ENCODE results near the gene TLDC2.
A peak's percentile ranks its signal among the peaks of the same experiment; 100 is the strongest.
"Not testable (repeated sequence)": the region's sequence is repeated elsewhere in the genome, so short reads cannot be mapped to it uniquely, and the experiment has no call there.

TLDC2 gene

DNA sequence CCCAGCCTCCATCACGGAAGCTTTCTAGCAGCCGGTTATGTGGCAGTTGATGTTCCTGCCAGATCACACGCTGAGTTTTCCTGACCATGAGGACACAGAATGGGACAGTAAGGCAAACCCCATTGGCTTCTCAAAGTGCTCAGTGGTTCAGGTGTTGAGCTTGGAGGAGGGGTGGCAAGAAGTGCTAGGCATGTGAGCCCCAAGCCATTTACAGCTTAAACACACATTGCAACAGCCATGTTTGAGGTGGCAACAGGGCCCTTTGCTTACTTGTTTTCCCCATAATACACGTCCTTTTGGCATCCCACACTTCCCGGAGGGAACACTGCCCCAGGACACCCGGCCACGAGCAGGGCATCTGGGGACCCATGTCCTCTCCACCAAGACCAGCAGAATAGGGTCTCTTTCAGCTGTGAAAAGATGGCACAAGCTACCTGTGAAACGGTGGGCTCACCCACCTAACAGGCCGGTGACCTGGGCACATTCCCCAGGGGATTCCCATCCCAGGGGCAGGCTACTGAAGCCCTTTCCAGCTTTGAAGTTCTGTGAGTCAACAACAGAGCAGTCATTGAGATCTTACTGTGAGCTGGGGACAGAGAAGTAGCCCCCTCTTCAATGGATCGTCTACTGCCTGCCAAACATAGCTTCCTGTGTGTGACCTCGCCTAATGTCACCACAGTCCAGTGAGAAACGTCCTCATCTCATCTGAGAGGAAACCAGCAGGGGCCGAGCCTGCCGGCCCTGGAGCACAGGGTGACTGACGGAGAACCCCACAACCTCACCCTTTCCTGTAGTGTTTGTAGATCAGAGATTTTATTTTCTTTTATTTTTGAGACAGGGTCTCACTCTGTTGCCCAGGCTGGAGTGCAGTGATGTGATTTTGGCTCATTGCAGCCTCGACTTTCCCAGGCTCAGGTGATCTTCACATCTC is 4.0 kb upstream of the TLDC2 start:
- no peak for DNase-seq

DNA sequence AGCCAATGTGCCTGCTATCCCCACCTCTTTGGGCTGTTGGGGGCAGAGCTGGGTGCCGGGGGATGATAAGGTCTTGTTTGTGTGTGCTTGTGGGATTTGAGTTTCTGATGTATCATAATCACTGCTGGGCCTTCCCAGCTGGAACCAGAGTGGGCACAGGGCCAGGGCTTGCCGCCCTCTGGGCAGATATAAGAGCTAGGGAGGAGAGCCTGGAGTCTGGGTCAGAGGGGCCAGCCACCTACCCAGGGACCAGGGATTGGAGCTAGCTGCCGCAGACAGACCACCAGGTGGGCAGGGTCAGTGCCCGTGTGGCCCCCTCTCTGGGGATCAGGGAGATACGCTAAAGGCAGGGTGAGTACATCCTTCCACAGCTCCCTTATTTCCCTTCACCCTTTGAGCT is 3.1 kb upstream of the TLDC2 start:
- DNase-seq, result no peak

DNA sequence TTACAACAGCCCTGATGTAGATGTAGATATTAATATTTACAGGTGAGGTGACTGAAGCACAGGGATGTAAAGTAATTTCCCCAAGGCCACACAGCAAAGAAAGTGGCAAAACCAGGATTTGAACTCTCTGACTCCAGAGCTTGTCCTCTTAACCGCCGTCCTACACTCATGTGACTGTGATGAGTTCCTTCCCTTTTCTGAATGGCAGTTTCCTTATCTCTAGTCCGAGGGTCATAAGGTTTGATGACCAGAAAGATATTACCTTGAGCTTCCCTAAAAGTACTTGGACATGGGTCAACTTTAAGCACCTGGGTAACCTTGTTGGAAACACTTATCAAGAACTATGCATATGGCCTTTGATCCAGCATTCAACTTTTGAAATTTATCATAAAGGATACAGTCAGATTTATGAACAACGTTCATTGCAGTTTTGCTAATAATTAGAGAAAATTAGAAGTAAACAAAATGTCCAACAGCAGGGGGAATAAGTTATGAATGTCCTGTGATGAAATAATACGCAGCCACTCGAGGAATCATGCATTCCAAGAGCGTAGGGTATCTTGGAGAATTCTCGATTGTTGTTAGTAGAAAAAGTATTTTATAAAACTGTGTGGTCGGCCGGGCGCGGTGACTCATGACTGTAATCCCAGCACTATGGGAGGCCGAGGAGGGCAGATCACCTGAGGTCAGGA is 2.3 kb upstream of the TLDC2 start:
- no peak for DNase-seq

DNA sequence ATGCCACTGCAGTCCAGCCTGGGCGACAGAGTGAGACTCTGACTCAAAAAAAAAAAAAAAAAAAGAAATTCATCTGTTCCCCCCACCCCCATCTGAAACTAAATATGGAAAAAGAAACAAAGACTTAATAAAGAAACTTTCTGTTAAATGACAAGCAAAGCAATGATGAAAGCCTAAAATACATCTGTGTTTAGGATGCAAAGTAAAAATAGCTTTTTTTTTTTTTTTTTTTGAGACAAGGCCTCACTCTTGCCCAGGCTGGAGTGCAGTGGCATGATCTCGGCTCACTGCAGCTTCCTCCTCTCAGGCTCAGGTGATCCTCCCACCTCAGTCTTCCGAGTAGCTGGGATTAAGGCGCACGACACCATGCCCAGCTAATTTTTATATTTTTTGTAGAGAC is 845 bp upstream of the TLDC2 start:
- DNase-seq, result not testable (repeated sequence)

DNA sequence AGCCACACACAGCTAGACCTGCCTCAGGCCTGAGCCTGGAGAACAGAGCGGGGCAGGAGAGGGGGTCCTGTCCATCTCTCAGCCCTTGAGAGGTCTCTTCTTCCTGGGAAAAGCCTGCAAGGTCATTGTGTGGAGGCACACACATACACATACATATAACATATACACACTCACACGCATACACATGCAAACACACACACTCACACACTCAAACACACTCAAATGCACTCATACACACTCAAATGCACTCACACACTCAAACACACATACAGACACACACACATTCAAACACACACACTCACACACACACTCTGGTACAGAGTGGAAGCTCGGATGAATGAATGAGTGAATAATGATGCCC is 515 bp downstream of the TLDC2 start:
- DNase-seq, result no peak

DNA sequence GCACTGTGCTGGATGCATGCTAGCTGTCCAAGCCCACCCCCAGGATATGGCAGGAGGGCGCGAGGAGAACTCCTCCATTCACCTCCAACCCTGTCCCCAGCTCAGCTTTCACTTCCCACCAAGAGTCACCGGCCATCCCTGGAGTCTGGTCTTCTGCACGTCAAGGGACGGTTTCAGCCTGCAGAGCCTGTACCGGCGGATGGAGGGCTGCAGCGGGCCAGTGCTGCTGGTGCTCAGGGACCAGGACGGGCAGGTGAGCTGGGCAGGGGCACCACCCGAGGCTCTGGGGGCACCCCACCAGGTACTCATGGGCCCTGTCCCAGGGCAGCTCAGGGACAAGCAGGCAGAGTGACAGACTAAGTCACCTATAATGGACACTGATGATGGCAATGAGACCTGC is 3.0 kb downstream of the TLDC2 start:
- DNase-seq, result no peak

DNA sequence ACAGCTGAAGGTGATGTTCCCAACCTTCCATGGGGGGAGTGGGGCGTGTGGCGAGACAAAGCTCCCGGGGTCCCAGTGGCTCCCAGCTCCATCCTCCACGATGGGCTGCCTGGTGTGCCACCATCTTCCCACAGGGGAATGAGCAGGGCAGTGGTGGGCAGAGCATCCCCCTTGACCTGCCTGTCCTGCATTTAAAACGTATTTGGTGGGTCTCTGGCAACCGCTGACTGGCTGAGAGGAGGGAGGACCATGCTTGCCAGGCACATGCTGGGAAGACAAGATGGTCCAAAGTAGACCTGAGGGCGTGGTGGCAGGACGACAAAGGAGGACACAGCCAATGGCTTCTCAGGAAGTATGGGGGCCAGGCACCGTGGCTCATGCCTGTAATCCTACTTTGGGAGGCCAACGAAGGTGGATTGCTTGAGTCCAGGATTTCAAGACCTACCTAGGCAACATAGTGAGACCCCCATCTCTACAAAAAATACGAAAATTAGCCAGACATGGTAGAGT is 4.9 kb downstream of the TLDC2 start:
- DNase-seq, result no peak

DNA sequence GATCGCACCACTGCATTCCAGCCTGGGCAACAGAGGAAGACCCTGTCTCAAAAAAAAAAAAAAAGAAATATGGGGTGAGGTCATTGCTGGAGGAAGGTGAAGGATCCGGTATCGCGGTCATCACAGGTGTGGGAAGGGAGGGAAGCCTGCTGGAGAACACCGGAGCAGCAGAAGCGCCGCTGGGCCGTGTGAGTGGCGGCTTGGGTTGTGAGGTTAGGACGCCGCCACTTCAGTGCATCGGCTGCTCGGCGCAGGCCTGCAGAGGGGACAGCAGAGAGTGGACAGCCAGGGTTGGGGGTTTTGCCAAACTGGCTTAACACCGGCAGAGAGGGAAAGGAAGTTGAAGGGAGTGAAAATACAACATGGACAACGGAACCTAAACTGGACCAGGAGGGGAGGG is 5.4 kb downstream of the TLDC2 start:
- DNase-seq, result no peak

DNA sequence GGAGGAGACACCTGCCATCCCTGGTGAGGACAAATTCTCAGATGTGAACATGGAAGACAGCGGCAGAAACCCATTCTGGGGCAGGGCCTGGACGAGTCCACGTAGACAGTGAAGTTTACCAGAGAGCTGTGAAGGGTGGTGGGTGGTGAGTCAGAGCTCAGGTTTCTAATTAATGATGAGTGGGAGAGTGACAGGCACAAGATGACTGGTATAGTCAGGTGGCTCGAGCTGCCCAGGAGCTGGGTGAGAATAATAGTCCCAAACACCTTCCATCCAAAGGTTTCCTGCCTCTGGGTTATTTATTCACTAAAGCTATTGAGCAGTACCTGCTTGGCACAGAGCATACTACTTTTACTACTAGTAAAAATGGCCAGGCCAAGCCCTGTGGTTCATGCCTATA is 6.0 kb downstream of the TLDC2 start:
- no peak for DNase-seq

DNA sequence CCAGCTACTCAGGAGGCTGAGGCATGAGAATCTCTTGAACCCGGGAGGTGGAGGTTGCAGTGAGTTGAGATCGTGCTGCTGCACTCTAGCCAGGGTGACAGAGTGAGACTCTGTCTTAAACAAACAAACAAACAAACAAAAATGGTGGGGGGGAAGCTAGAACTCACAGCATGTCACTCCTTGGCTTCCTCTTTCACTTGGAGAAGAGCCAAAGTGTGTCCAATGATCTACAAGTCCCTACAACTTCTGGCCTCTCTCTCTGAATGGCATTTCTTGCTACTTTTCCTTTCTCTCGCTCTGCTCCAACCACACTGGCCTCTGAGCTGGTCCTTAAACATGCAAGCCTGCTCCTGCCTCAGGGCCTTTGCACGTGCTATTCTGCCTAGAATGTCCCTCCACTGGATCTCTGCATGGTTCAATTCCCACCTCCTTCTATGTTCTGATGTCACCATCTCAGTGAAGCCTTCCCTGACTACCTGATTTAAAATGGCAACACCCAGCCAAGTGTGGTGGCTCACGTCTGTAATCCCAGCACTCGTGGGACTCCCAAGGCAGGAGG is 8.1 kb downstream of the TLDC2 start:
- DNase-seq, result no peak

DNA sequence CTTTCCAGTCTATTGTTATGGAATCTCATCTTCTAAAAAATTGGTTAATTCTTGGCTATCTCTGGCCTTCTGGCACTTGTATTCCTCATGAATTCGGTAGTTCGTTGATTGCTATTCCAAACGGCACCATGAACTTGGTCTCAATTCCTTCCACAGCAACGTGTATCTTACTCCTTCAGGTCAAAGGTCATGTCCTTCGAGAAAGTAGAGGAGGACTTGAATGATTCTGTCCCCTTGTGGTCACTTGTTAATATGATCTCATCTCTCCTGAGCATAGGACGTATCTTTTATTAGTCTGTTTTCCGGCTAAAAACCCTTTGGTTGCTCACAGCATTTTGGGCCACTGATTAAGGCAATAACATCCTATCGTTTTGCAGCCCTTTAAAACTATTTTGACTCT is 9.4 kb downstream of the TLDC2 start:
- DNase-seq, result no peak

DNA sequence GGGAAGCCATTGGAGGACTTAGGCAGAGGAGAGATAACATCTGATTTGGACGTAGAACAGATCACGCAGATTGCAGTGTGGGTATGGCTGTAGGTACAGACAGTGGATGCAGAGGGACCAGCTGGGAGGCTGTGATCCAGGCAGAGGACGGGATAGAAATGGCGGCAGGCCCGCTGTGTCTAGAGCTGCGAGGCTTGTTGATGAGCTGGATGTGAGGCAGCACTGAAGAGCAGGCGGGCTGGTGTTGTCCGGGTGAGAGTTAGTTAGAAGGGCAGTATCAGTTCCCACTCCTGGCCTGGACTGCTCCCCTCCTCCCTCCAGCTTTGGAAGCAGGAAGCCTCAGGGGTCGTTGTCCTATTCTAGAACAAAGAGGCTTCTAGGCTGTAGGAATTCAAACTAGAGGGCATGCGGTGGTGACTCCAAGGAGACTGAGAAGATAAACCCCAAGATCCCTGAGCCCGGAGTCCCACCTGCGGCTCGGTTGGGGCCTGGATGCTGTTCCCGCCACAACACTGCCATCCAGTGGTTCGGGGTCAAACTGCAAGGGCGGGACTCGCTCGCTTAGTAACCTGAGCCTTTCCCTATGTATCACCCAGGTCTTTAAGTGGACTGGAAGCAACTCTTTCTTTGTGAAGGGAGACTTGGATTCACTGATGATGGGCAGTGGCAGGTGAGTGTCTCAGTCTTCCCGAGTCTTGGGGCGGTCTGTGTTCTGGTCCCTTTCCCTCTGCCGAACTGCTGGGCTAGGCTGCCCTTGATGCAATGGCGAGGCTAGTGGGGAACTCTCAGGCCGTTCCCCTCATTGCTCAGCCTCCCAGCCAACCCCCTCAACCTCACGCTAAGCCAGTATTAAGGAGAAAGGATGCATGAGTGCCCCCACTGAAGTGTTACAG is 11.2 kb downstream of the TLDC2 start:
- peak; percentile 80 to 82 for DNase-seq

DNA sequence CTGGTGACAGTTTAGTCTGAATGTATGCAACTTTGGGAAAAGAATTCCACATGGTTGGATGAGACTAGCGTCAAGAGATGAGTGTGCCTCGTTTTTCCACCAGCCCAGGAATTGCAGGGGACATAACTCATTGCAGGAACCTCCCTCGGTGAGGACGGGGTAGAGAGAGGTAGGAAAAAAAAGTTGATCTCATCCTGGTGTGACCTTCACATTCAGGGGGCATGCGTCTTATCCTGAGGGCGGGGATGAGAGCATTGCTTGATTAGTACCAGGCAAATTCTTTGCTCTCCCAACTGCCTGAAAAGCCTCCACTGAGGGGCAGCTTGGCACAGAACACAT is 11.8 kb downstream of the TLDC2 start:
- no peak for DNase-seq

DNA sequence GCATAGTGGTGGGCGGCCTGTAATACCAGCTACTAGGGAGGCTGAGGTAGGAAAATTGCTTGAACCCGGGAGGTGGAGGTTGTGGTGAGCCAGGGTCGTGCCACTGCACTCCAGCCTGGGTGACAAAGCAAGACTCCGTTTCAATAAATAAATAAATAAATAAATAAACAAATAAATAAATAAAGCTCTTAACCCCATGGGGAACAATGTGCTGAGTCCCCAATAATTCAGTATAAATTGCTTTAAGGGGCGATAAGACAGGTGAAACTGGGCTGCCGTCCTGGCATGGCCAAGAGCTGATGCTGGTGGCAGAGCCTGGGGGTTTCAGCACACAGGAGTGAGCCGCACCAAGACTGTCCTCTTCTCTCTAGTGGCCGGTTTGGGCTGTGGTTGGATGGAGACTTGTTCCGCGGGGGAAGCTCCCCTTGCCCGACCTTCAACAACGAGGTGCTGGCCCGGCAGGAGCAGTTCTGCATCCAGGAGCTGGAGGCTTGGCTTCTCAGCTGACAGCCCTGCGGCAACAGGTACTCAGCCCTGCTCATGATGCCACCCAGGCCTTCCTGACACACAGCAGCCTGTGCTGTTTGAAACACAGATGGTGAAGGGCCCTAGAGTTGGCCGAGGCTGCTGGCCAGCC is 13.1 kb downstream of the TLDC2 start:
- no peak for DNase-seq

DNA sequence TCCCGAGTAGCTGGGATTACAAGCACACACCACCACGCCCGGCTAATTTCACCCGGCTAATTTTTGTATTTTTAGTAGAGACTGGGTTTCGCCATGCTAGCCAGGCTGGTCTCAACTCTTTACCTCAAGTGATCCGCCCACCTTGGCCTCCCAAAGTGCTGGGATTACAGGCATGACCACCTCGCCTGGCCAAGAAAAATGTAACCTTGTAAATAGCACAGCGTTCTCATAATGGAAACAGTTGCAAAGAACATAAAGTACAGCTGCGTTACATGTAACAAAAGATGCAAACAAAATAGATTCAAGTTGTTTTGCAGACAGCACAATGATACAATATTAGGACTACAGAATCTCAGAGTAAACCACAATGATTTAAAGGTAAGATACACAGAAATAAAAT is 14.6 kb downstream of the TLDC2 start:
- no peak for DNase-seq

DNA sequence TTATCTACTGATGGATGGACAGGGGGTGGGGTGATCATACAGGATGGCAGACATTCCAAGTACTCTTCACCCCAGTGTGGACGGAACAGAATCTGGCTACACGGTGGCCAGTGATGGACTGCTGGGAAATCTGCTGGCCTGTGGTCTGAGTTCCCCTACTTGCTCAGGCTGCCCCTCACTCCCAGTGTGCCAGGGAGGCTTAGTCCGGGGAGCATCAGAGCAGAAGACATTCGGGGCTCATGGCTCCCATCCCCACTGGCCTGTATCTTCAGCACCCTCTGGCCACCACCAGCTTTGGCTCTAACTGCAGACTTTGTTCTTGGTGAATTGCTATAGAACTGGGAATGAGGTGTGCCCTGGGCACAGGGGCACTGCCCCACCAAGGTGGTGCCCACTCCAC is 15.3 kb downstream of the TLDC2 start:
- DNase-seq, result no peak

DNA sequence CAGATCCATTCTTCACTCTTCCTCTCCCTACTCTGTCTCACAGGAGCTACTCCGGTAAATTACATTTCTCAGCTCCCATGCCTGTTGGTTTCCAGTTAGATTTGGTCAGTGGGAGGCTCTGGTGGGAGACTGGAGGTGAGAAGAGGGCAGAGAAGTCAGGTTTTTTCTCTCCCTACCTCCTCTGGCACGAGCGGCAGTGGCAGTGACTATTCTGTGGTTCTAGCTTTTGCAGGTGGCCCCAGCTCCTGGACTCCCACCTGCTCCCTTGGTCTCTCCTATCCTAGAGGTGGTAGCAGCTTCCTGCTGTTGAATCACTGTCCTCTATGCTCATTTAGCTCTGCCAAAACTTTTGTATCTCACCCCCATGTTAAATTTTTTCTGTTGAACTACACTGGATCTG is 17.9 kb downstream of the TLDC2 start:
- DNase-seq, result no peak

DNA sequence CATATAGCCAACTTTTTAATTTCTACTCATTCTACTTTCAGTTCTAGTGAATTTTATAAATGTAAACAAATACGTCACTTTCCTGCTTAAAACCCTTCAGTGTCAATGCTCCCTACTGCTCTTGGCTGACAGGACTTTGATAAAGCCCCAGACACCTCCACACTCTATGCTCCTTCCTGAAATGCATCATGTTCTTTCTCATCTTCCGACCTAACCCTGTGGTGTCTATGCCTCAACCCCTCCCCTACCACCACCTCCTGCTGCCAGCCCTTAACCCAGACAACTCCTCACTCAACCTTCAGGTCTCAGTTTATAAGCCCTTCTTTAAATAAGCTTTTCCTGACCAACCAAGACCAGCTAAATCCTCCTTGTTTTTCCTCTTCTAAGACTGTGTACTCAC is 19.1 kb downstream of the TLDC2 start:
- DNase-seq, result no peak

DNA sequence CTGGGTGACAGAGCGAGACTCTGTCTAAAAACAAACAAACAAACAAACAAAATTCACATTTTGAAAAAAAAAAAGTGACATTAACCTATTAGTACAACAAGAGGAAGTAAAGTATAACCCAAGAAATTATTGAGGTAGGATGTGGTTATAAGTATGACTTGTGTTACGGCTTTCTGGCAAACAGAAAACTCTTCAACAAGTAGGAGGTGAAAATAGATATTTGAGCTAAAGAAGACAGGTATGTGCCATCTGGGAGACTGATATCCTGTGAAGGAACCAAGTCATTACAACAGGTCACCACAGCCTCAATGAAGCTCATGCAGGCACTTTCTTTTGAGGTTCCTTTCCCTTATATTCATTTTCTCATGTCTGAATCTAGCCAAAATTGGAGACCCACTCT is 28.8 kb downstream of the TLDC2 start:
- no peak for DNase-seq

DNA sequence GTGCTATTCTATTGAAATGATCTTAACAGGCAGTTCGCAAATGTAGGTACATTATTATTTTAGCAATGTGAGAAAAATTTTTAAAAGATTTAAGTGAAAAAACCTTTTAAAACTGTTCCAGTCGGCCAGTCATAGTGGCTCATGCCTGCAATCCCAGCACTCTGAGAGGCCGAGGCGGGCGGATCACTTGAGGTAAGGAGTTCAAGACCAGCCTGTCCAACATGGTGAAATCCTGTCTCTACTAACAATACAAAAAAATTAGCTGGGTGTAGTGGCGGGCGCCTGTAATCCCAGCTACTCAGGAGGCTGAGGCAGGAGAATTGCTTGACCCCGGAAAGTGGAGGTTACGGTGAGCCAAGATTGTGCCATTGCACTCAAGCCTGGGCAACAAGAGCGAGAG is 29.6 kb downstream of the TLDC2 start:
- DNase-seq, result not testable (repeated sequence)

DNA sequence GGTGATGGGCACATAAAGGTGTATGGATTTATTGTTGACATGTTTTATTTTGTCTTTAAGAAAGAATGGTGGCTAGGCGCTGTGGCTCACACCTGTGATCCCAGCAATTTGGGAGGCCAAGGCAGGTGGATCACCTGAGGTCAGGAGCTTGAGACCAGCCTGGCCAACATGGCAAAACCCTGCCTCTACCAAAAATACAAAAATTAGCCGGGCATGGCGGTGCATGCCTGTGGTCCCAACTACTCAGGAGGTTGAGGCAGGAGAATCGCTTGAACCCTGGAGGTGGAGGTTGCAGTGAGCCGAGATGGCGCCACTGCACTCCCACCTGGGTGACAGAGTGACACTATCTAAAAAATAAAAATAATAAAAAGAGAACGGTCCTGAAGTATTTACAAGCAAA is 30.1 kb downstream of the TLDC2 start:
- not testable (repeated sequence) for DNase-seq

DNA sequence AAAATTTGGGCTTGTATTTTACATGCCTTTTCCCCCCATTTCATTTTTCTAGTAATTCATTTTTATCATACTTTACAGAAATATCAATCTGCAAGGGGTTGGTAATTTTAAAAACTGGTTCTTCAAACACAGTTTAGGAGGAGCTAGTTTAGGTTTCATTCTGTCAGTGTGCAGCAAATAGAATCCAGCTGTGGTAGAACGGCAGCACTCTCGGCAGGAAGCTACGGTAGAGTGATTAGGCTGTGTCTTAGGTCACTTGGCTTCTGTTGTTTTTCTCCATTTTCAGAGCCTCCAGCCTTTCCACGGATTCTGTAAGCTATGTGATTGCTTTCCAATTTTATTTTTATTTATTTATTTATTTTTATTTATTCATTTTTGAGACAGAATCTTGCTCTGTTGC is 32.7 kb downstream of the TLDC2 start:
- DNase-seq, result no peak

DNA sequence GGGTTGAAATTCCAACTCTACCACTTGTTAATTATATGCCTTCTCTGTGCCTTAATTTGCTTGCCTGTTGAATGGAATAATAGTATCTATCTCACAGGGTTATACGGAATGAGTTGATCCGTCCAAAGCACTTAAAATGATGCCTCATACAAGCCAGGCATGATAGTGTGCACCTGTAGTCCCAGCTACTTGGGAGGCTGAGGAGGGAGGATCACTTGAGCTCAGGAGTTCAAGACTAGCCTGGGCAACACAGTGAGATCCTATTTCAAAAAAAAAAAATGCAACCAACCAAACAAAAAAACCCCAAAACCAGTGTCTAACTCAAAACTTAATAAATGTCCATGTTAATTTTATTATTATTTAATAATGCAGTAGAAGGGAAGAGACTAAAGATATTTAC is 40.3 kb downstream of the TLDC2 start:
- no peak for DNase-seq

Measured in SHP77 (cell line).